ENCODE results near the gene FBLN1.
A peak's percentile ranks its signal among the peaks of the same experiment; 100 is the strongest.
"Not testable (repeated sequence)": the region's sequence is repeated elsewhere in the genome, so short reads cannot be mapped to it uniquely, and the experiment has no call there.

Gene FBLN1

GRCh38 chr22:45548991-45549761 is 46.5 kb downstream of the FBLN1 start:
- DNase-seq = no peak
- Mint-ChIP-seq H3K9me3 (no peaks in the 10 kb centered on the region), H3K4me3 (no peak overlapping the region), H3K36me3 (ENCODE audit: low read depth) (no peaks in the 10 kb centered on the region), H3K27me3 (peaks cover 7% of the 10 kb centered on the region), H3K27ac (no peak overlapping the region), H3K4me1 (ENCODE audit: low read depth) (peaks cover 2% of the 10 kb centered on the region)

DNA sequence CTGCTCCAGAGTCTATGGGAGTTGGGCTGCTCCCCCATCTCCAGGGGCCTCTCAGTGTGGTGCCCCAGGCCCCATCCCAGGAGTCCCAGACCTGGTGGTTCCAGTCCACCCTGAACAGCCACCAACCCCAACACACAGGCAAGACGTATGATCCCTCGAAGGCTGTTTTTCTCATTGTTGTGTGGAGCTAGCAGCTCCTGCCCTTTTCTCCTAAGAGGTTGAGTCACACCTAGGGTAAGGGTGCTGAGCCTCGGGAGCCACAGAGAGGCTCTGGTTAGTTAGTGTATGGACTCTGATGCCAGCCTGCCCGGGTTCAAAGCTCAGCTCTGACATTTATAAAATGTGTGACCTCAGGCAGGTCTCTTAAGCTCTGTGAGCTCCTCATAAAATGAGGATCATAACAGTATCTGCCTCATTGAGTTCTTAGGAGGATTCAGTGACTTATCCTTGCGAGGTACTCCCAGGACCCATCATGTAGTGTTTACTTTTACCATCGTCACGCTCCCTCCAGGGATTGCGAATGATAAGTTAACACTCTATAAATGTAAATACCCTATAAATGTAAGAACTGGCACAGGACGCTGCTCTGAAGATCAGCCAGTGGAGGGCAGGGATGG is 47.2 kb downstream of the FBLN1 start:
- peaks cover 10% of the 10 kb centered on the region for H3K27me3 Mint-ChIP-seq
- peaks cover 2% of the 10 kb centered on the region for H3K4me1 Mint-ChIP-seq (ENCODE audit: low read depth)
- H3K27ac Mint-ChIP-seq = no peak overlapping the region
- DNase-seq = no peak
- H3K36me3 Mint-ChIP-seq (ENCODE audit: low read depth) = no peaks in the 10 kb centered on the region
- H3K9me3 Mint-ChIP-seq = no peaks in the 10 kb centered on the region
- H3K4me3 Mint-ChIP-seq = no peak overlapping the region

DNA sequence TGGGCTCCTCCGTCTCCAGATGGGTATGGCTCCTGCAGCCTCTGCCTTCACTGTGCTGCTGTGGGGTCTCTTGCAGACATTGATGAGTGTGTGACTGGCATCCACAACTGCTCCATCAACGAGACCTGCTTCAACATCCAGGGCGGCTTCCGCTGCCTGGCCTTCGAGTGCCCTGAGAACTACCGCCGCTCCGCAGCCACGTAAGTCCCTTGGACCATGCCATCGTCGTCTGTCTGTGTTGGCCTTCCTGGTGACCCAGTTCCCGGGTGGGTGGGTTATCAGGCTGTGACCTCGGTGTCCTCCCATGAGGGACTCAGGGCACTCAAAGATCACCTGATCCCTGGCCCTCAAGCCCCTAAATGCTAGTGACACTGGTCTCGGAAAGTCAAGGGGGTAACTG is 47.7 kb downstream of the FBLN1 start:
- H3K27ac Mint-ChIP-seq = no peak overlapping the region
- no peak for DNase-seq
- H3K4me3 Mint-ChIP-seq = no peak overlapping the region
- no peaks in the 10 kb centered on the region for H3K9me3 Mint-ChIP-seq
- peaks cover 2% of the 10 kb centered on the region for H3K4me1 Mint-ChIP-seq (ENCODE audit: low read depth)
- peaks cover 12% of the 10 kb centered on the region for H3K27me3 Mint-ChIP-seq
- no peaks in the 10 kb centered on the region for H3K36me3 Mint-ChIP-seq (ENCODE audit: low read depth)

- DNase-seq = no peak
- no peaks in the 10 kb centered on the region for H3K9me3 Mint-ChIP-seq
- H3K4me1 Mint-ChIP-seq (ENCODE audit: low read depth) = peaks cover 2% of the 10 kb centered on the region
- no peaks in the 10 kb centered on the region for H3K36me3 Mint-ChIP-seq (ENCODE audit: low read depth)
- no peak overlapping the region for H3K27ac Mint-ChIP-seq
- H3K4me3 Mint-ChIP-seq = no peak overlapping the region
- H3K27me3 Mint-ChIP-seq = peaks cover 13% of the 10 kb centered on the region
Measured at GRCh38 chr22:45550891-45551290, 48.2 kb downstream of the FBLN1 start.

GRCh38 chr22:45551310-45552016 is 48.8 kb downstream of the FBLN1 start:
- Mint-ChIP-seq H3K9me3 (no peaks in the 10 kb centered on the region), H3K27me3 (peaks cover 13% of the 10 kb centered on the region), H3K27ac (no peak overlapping the region), H3K4me1 (ENCODE audit: low read depth) (peaks cover 2% of the 10 kb centered on the region), H3K36me3 (ENCODE audit: low read depth) (no peaks in the 10 kb centered on the region), H3K4me3 (no peak overlapping the region)
- DNase-seq = no peak

GRCh38 chr22:45552017-45552411 is 49.3 kb downstream of the FBLN1 start:
- H3K9me3 Mint-ChIP-seq = no peaks in the 10 kb centered on the region
- peaks cover 13% of the 10 kb centered on the region for H3K27me3 Mint-ChIP-seq
- H3K36me3 Mint-ChIP-seq (ENCODE audit: low read depth) = no peaks in the 10 kb centered on the region
- peaks cover 2% of the 10 kb centered on the region for H3K4me1 Mint-ChIP-seq (ENCODE audit: low read depth)
- no peak overlapping the region for H3K27ac Mint-ChIP-seq
- H3K4me3 Mint-ChIP-seq = no peak overlapping the region
- no peak for DNase-seq

DNA sequence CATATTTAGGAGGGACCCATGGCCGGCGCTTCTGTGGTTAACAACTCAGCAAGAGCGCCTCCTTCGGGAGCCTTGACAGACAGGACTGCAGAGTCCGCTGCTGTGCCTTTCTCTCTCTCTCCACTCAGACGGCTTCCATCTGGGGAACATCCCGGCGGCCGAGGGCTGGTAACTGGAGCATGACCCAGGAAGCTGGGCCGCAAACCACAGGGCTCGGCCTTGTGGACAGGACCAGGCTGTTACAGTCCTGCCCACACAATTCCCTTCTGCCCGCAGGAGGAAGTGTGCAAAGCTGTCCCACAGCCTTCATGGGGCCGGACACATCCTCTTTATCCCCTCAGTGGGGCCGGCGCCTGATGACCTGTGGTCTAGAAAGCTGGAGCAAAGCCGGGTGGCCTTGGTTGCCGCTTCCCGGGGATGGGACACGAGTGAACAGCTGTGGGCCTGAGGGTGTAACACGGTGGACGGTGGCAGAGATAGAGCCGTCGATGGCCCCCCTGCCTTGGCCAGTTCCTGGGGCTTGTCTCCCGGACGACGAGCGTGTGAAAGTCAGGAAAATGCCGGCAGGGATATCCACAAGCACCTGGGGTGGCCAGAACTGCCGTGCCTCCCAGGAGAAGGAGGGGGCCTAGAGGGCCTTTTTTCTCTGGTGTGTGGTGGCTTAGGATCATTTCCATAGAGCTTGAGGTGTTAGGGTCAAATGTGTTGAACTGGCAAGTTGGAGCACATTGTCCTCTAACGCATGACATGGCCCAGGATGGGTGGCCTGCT is 50.1 kb downstream of the FBLN1 start:
- DNase-seq = no peak
- peaks cover 2% of the 10 kb centered on the region for H3K4me1 Mint-ChIP-seq (ENCODE audit: low read depth)
- no peaks in the 10 kb centered on the region for H3K9me3 Mint-ChIP-seq

GRCh38 chr22:45553351-45554039 is 50.8 kb downstream of the FBLN1 start:
- peak; percentile 65 for DNase-seq
- Mint-ChIP-seq H3K4me1 (ENCODE audit: low read depth) (peaks cover 2% of the 10 kb centered on the region), H3K9me3 (no peaks in the 10 kb centered on the region), H3K36me3 (ENCODE audit: low read depth) (no peaks in the 10 kb centered on the region), H3K4me3 (no peak overlapping the region), H3K27me3 (peaks cover 13% of the 10 kb centered on the region), H3K27ac (no peak overlapping the region)

More for the DNA sequence above, 50.1 kb downstream of the FBLN1 start:
- no peak overlapping the region for H3K4me3 Mint-ChIP-seq
- no peaks in the 10 kb centered on the region for H3K36me3 Mint-ChIP-seq (ENCODE audit: low read depth)
- peaks cover 13% of the 10 kb centered on the region for H3K27me3 Mint-ChIP-seq
- no peak overlapping the region for H3K27ac Mint-ChIP-seq

- Mint-ChIP-seq H3K27me3 (peaks cover 13% of the 10 kb centered on the region), H3K4me1 (ENCODE audit: low read depth) (peaks cover 2% of the 10 kb centered on the region), H3K4me3 (no peak overlapping the region), H3K9me3 (no peaks in the 10 kb centered on the region), H3K27ac (no peak overlapping the region), H3K36me3 (ENCODE audit: low read depth) (no peaks in the 10 kb centered on the region)
- no peak for DNase-seq
Measured at GRCh38 chr22:45554040-45554406, 51.3 kb downstream of the FBLN1 start.

DNA sequence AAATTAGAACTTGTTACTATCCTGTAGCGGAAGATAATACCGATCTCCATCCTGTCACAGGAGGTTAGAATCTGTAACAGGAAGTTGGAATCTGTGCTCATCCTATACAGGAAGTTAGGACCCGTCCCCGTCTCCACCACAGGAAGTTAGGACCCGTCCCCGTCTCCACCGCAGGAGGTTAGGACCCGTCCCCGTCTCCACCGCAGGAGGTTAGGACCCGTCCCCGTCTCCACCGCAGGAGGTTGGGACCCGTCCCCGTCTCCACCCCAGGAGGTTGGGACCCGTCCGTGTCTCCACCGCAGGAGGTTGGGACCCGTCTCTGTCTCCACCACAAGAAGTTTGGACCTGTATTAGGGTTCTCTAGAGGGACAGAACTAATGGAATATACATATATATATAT is 52.2 kb downstream of the FBLN1 start:
- Mint-ChIP-seq H3K36me3 (ENCODE audit: low read depth) (no peaks in the 10 kb centered on the region), H3K9me3 (peaks cover 6% of the 10 kb centered on the region), H3K27ac (no peak overlapping the region), H3K4me3 (no peak overlapping the region), H3K27me3 (peaks cover 13% of the 10 kb centered on the region), H3K4me1 (ENCODE audit: low read depth) (peaks cover 2% of the 10 kb centered on the region)
- DNase-seq = no peak

- not testable (repeated sequence) for H3K27ac Mint-ChIP-seq; H3K4me3 Mint-ChIP-seq; H3K36me3 Mint-ChIP-seq (ENCODE audit: low read depth); H3K4me1 Mint-ChIP-seq (ENCODE audit: low read depth); DNase-seq
- Mint-ChIP-seq H3K9me3 (peaks cover 20% of the 10 kb centered on the region), H3K27me3 (peaks cover 13% of the 10 kb centered on the region)
Measured at GRCh38 chr22:45557926-45558325, 55.2 kb downstream of the FBLN1 start.

DNA sequence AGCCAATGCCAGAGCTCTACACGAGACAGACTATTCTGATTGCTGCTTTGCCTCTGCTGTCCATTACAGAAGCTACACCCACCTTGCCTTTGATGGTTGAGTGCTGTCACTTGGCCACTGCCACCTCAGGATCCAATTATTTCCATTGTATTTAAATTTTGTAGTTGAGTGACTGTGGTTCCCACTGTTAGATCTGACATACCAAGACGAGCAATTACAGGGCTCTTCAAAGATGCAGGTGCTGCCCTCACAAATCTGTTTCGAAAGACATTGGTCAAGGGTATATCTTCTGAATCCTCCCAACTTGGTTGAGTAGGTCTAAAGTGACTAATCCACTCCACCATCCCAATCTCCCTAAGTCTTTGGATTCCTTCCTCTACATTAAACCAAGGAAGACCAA is 57.4 kb downstream of the FBLN1 start:
- H3K4me3 Mint-ChIP-seq; DNase-seq; H3K27ac Mint-ChIP-seq; H3K36me3 Mint-ChIP-seq (ENCODE audit: low read depth); H3K4me1 Mint-ChIP-seq (ENCODE audit: low read depth): not testable (repeated sequence)
- Mint-ChIP-seq H3K9me3 (peaks cover 20% of the 10 kb centered on the region), H3K27me3 (peaks cover 15% of the 10 kb centered on the region)

GRCh38 chr22:45560761-45561160 is 58.1 kb downstream of the FBLN1 start:
- H3K4me1 Mint-ChIP-seq (ENCODE audit: low read depth); H3K4me3 Mint-ChIP-seq; H3K27ac Mint-ChIP-seq; H3K36me3 Mint-ChIP-seq (ENCODE audit: low read depth); DNase-seq: not testable (repeated sequence)
- Mint-ChIP-seq H3K27me3 (peaks cover 18% of the 10 kb centered on the region), H3K9me3 (peaks cover 20% of the 10 kb centered on the region)

DNA sequence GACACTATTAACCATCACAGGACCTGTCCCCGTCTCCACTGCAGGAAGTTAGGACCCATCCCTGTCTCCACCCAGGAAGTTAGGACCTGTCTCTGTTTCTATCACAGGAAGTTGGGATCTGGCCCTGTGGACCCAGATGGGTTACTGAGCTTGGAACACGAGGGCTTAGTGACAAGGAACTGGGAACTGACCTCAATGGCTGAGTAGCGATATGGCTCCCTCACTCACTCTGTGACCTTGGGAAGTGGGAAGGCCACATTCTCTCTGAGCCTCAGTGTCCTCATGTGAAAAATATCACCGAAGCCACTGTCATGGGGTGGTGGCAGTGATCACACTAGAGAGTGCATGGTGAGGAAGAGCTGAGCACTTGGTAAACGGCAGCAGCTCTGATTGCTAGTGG is 59.4 kb downstream of the FBLN1 start:
- Mint-ChIP-seq H3K4me1 (ENCODE audit: low read depth) (no peaks in the 10 kb centered on the region), H3K27ac (no peak overlapping the region), H3K9me3 (peaks cover 20% of the 10 kb centered on the region), H3K4me3 (no peak overlapping the region), H3K36me3 (ENCODE audit: low read depth) (no peaks in the 10 kb centered on the region), H3K27me3 (peaks cover 28% of the 10 kb centered on the region)
- no peak for DNase-seq
